AG04449 (cell line): Measurements from ENCODE around the gene PPP2R5D.

Experiments
- CTCF ChIA-PET: fragments of 350-600 bp; formaldehyde crosslinking; extraction: SDS; loops from one replicate; lab custom pipeline; 2021; ENCODE audit warnings: antibody characterized with exemption; lab: Yijun Ruan, JAX
- POLR2A ChIA-PET: fragments of 400-600, 350-600 bp; formaldehyde crosslinking; extraction: SDS; loops from one replicate; lab custom pipeline; 2020; ENCODE audit warnings: antibody characterized with exemption, inconsistent platforms; lab: Yijun Ruan, JAX
- DNase-seq: peaks from one replicate; pipeline ENCODE4 v3.0.0-alpha.2; 2010; ENCODE audit warnings: low read depth, low spot score
- H3K4me3 ChIP-seq: 2 replicates; pipeline ENCODE4 v1.5.1; 2011; ENCODE audit warnings: low read depth, mild to moderate bottlenecking, control low read depth, low read length
- CTCF ChIP-seq: IDR thresholded peaks from one replicate; pipeline ENCODE4 v1.5.1; 2011; ENCODE audit warnings: mild to moderate bottlenecking, moderate library complexity, low read length, control low read depth, inconsistent platforms; ENCODE audit not compliant: insufficient read depth; ENCODE audit errors: missing control alignments

Gene PPP2R5D

GRCh38 chr6:43060034-43060754, 75.8 kb downstream of the PPP2R5D start:
- no peak for TF ChIP-seq CTCF
- DNase-seq: no peak
- H3K4me3 ChIP-seq: peak overlapping the region; percentile 80
- POLR2A ChIA-PET: interaction anchor here (0.7 to 1.8 kb wide), 3 partner anchors 84 to 123 kb away, joined by 3 to 7 read pairs (median 7); no protein-coding TSS in a partner anchor
- CTCF ChIA-PET: interaction anchor here (1.0 to 5.1 kb wide), 4 partner anchors 10 to 84 kb away, joined by 3 to 39 read pairs (median 20); no protein-coding TSS in a partner anchor

GRCh38 chr6:43060755-43061633, 76.6 kb downstream of the PPP2R5D start:
- DNase-seq: no peak
- ChIA-PET POLR2A (interaction anchor here (0.7 to 1.8 kb wide), 2 partner anchors 109 to 122 kb away, joined by 3 to 7 read pairs; no protein-coding TSS in a partner anchor), CTCF (interaction anchor here (1.0 to 5.1 kb wide), 4 partner anchors 9 to 83 kb away, joined by 3 to 39 read pairs (median 20); no protein-coding TSS in a partner anchor)
- H3K4me3 ChIP-seq: peak overlapping the region; percentile 80
- TF ChIP-seq CTCF: no peak

GRCh38 chr6:43061861-43062260, 77.5 kb downstream of the PPP2R5D start:
- ChIA-PET CTCF (interaction anchor here (1.9 to 5.1 kb wide), 3 partner anchors 9 to 82 kb away, joined by 7 to 39 read pairs (median 33); no protein-coding TSS in a partner anchor), POLR2A (no interaction called here)
- no peak for TF ChIP-seq CTCF
- H3K4me3 ChIP-seq: no peak overlapping the region
- no peak for DNase-seq
